DND-41 (cell line): Measurements from ENCODE around the gene GPC6.

Experiments
- CTCF ChIP-seq: IDR thresholded peaks from 2 replicates; pipeline ENCODE4 v1.5.1; 2012; ENCODE audit warnings: borderline replicate concordance, low read length, moderate library complexity, mild to moderate bottlenecking; ENCODE audit not compliant: poor library complexity, severe bottlenecking; ENCODE audit errors: extremely low read depth
- EZH2 ChIP-seq: IDR thresholded peaks from 3 replicates; pipeline ENCODE4 v1.6.1; 2012; ENCODE audit warnings: borderline replicate concordance, low read depth, mild to moderate bottlenecking, moderate library complexity, low read length, inconsistent platforms; ENCODE audit not compliant: severe bottlenecking

- TF ChIP-seq CTCF (no peak), EZH2 (no peak)
Measured at GRCh38 chr13:93476175-93476574, 249.6 kb downstream of the GPC6 start.
